ENCODE results near the gene ACER3. TPM values are rescaled to one million over a fixed set of nuclear protein-coding genes. Genes with fewer than 3 reads are reported as not detected.

Gene ACER3
- total RNA-seq, 1 experiment from 2014 or later: 31.0 TPM

- TF ChIP-seq, protein P1, sequence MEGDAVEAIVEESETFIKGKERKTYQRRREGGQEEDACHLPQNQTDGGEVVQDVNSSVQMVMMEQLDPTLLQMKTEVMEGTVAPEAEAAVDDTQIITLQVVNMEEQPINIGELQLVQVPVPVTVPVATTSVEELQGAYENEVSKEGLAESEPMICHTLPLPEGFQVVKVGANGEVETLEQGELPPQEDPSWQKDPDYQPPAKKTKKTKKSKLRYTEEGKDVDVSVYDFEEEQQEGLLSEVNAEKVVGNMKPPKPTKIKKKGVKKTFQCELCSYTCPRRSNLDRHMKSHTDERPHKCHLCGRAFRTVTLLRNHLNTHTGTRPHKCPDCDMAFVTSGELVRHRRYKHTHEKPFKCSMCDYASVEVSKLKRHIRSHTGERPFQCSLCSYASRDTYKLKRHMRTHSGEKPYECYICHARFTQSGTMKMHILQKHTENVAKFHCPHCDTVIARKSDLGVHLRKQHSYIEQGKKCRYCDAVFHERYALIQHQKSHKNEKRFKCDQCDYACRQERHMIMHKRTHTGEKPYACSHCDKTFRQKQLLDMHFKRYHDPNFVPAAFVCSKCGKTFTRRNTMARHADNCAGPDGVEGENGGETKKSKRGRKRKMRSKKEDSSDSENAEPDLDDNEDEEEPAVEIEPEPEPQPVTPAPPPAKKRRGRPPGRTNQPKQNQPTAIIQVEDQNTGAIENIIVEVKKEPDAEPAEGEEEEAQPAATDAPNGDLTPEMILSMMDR (conservative IDR thresholded peaks at IDR 0.05; ENCODE audit: low read depth, low read length): no peak
- TF ChIP-seq EZH2 (IDR thresholded peaks at IDR 0.05; ENCODE audit: borderline replicate concordance, low read depth, low read length, poor library complexity, severe bottlenecking): no peak
- no peak overlapping the region for H3K4me3 ChIP-seq (ENCODE audit: low read depth, low read length, poor library complexity, severe bottlenecking)
- H3K27ac ChIP-seq (ENCODE audit: low read depth, low read length, poor library complexity, severe bottlenecking): no peak overlapping the region
- intact Hi-C loops (cut with micrococcal nuclease; ENCODE audit: unreplicated experiment): no loop called here
- H3K9me3 ChIP-seq (ENCODE audit: low read depth, low read length, poor library complexity, severe bottlenecking): no peaks in the 10 kb centered on the region
- POLR2A ChIA-PET (ENCODE audit: low non-redundant PET): no interaction called here
- CTCF ChIA-PET: no interaction called here
- no peaks in the 10 kb centered on the region for H3K36me3 ChIP-seq (ENCODE audit: insufficient read depth, low read length, poor library complexity, severe bottlenecking)
- no TSS peak for BruUV-seq (replicated peaks)
- no peaks in the 10 kb centered on the region for H3K27me3 ChIP-seq (replicated peaks; ENCODE audit: insufficient read depth, low read depth, low read length, poor library complexity)
- DNase-seq (ENCODE audit: low spot score): no peak
- H3K4me1 ChIP-seq (ENCODE audit: insufficient read depth, low read length, poor library complexity, severe bottlenecking): no peaks in the 10 kb centered on the region
These were observed 138.9 kb downstream of the ACER3 start for GRCh38 chr11:76999597-76999996.

GRCh38 chr11:77001613-77002012 is 140.9 kb downstream of the ACER3 start:
- no TSS peak for BruUV-seq (replicated peaks)
- POLR2A ChIA-PET (ENCODE audit: low non-redundant PET): no interaction called here
- CTCF ChIA-PET: no interaction called here
- TF ChIP-seq, protein P1 (conservative IDR thresholded peaks at IDR 0.05; ENCODE audit: low read depth, low read length): no peak
- TF ChIP-seq EZH2 (IDR thresholded peaks at IDR 0.05; ENCODE audit: borderline replicate concordance, low read depth, low read length, poor library complexity, severe bottlenecking): no peak
- DNase-seq (ENCODE audit: low spot score): no peak
- no peaks in the 10 kb centered on the region for H3K4me1 ChIP-seq (ENCODE audit: insufficient read depth, low read length, poor library complexity, severe bottlenecking)
- H3K27ac ChIP-seq (ENCODE audit: low read depth, low read length, poor library complexity, severe bottlenecking): no peak overlapping the region
- intact Hi-C loops (cut with micrococcal nuclease; ENCODE audit: unreplicated experiment): no loop called here
- H3K36me3 ChIP-seq (ENCODE audit: insufficient read depth, low read length, poor library complexity, severe bottlenecking): no peaks in the 10 kb centered on the region
- H3K9me3 ChIP-seq (ENCODE audit: low read depth, low read length, poor library complexity, severe bottlenecking): no peaks in the 10 kb centered on the region
- H3K27me3 ChIP-seq (replicated peaks; ENCODE audit: insufficient read depth, low read depth, low read length, poor library complexity): no peaks in the 10 kb centered on the region
- no peak overlapping the region for H3K4me3 ChIP-seq (ENCODE audit: low read depth, low read length, poor library complexity, severe bottlenecking)

DNA sequence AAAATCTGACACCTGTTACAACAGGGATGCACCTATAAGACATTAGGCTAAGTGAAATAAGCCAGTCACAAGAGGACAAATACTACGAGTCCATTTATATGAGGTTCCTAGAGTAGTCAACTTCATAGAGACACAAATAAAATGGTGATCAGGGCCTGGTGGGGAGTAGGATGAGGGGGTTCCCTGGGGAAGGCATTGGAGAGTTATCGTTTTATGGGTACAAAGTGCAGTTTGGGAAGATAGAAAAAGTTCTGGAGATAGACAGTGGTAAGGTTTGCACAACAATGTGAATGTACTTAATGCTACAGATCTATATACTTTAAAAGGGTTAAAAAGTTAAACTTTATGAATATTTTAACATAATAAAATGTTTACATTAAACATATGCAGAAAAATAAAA is 142.1 kb downstream of the ACER3 start:
- no peaks in the 10 kb centered on the region for H3K9me3 ChIP-seq (ENCODE audit: low read depth, low read length, poor library complexity, severe bottlenecking)
- H3K4me1 ChIP-seq (ENCODE audit: insufficient read depth, low read length, poor library complexity, severe bottlenecking): no peaks in the 10 kb centered on the region
- H3K27ac ChIP-seq (ENCODE audit: low read depth, low read length, poor library complexity, severe bottlenecking): no peak overlapping the region
- POLR2A ChIA-PET (ENCODE audit: low non-redundant PET): no interaction called here
- H3K36me3 ChIP-seq (ENCODE audit: insufficient read depth, low read length, poor library complexity, severe bottlenecking): no peaks in the 10 kb centered on the region
- CTCF ChIA-PET: no interaction called here
- TF ChIP-seq EZH2 (IDR thresholded peaks at IDR 0.05; ENCODE audit: borderline replicate concordance, low read depth, low read length, poor library complexity, severe bottlenecking): no peak
- no peak overlapping the region for H3K4me3 ChIP-seq (ENCODE audit: low read depth, low read length, poor library complexity, severe bottlenecking)
- BruUV-seq (replicated peaks): no TSS peak
- no peak for DNase-seq (ENCODE audit: low spot score)
- intact Hi-C loops (cut with micrococcal nuclease; ENCODE audit: unreplicated experiment): no loop called here
- H3K27me3 ChIP-seq (replicated peaks; ENCODE audit: insufficient read depth, low read depth, low read length, poor library complexity): no peaks in the 10 kb centered on the region

- Histone ChIP-seq H3K36me3 (ENCODE audit: insufficient read depth, low read length, poor library complexity, severe bottlenecking) (no peaks in the 10 kb centered on the region), H3K27ac (ENCODE audit: low read depth, low read length, poor library complexity, severe bottlenecking) (no peak overlapping the region), H3K4me1 (ENCODE audit: insufficient read depth, low read length, poor library complexity, severe bottlenecking) (no peaks in the 10 kb centered on the region), H3K9me3 (ENCODE audit: low read depth, low read length, poor library complexity, severe bottlenecking) (no peaks in the 10 kb centered on the region), H3K27me3 (replicated peaks; ENCODE audit: insufficient read depth, low read depth, low read length, poor library complexity) (no peaks in the 10 kb centered on the region), H3K4me3 (ENCODE audit: low read depth, low read length, poor library complexity, severe bottlenecking) (no peak overlapping the region)
- TF ChIP-seq, protein P1 (conservative IDR thresholded peaks at IDR 0.05; ENCODE audit: low read depth, low read length): no peak
- no peak for TF ChIP-seq EZH2 (IDR thresholded peaks at IDR 0.05; ENCODE audit: borderline replicate concordance, low read depth, low read length, poor library complexity, severe bottlenecking)
- POLR2A ChIA-PET (ENCODE audit: low non-redundant PET): no interaction called here
- BruUV-seq (replicated peaks): no TSS peak
- CTCF ChIA-PET: no interaction called here
- intact Hi-C loops (cut with micrococcal nuclease; ENCODE audit: unreplicated experiment): no loop called here
- DNase-seq (ENCODE audit: low spot score): no peak
These were observed 143.2 kb downstream of the ACER3 start for GRCh38 chr11:77003963-77004362.
